GM12878 (cell line): Measurements from ENCODE around the gene DCDC1.

ENCODE experiments used
- BHLHE40 ChIP-seq, 2 experiments: fragments of 450-650 bp in 1 of 2; IDR thresholded peaks; 2 replicates each; pipeline ENCODE4 v1.6.1; 2011 to 2017; ENCODE audit warnings: low read depth in 2 of 2, borderline replicate concordance in 1 of 2, improper control_type of control experiment in 1 of 2, low read length in 1 of 2, mild to moderate bottlenecking in 1 of 2
- BRCA1 ChIP-seq: IDR thresholded peaks from 2 replicates; pipeline ENCODE4 v1.6.1; 2011; ENCODE audit warnings: low read depth, low read length, improper control_type of control experiment
- CEBPZ ChIP-seq: fragments of 150-350 bp; IDR thresholded peaks from 2 replicates; pipeline ENCODE4 v1.6.1; 2016; ENCODE audit warnings: low read depth, low read length
- CHD2 ChIP-seq: IDR thresholded peaks from 2 replicates; pipeline ENCODE4 v1.6.1; 2011; ENCODE audit warnings: low read depth, low read length, improper control_type of control experiment, borderline replicate concordance
- EP300 ChIP-seq, 2 experiments: fragments of 150-350 bp in 1 of 2; IDR thresholded peaks; 2 replicates each; pipeline ENCODE4 v1.6.1; 2011 to 2012; ENCODE audit warnings: low read depth in 2 of 2, low read length in 2 of 2, borderline replicate concordance in 1 of 2, improper control_type of control experiment in 1 of 2, inconsistent platforms in 1 of 2; ENCODE audit not compliant: control insufficient read depth in 1 of 2
- ETV6 ChIP-seq, 2 experiments: fragments of 450-650 bp in 1 of 2; IDR thresholded peaks in 1 of 2; conservative IDR thresholded peaks in 1 of 2; 2 replicates each; pipeline ENCODE4 v1.6.1; 2014; ENCODE audit warnings: antibody characterized with exemption in 1 of 2, borderline replicate concordance in 1 of 2, low read depth in 1 of 2, mild to moderate bottlenecking in 1 of 2, moderate library complexity in 1 of 2
- JUNB ChIP-seq: IDR thresholded peaks from 2 replicates; pipeline ENCODE4 v1.6.1; 2016; ENCODE audit warnings: antibody characterized with exemption, mild to moderate bottlenecking
- JUND ChIP-seq: IDR thresholded peaks from 2 replicates; pipeline ENCODE4 v1.6.1; 2012; ENCODE audit warnings: low read depth, mild to moderate bottlenecking, low read length, improper control_type of control experiment, moderate library complexity
- MXI1 ChIP-seq: fragments of 150-350 bp; IDR thresholded peaks from 2 replicates; pipeline ENCODE4 v1.6.1; 2011; ENCODE audit warnings: low read depth, mild to moderate bottlenecking, inconsistent platforms, low read length, improper control_type of control experiment
- PBX3 ChIP-seq: IDR thresholded peaks from 2 replicates; pipeline ENCODE4 v1.6.1; 2011; ENCODE audit warnings: mild to moderate bottlenecking, low read depth, low read length, moderate library complexity; ENCODE audit not compliant: insufficient replicate concordance
- RAD51 ChIP-seq: fragments of 450-650 bp; IDR thresholded peaks from 2 replicates; pipeline ENCODE4 v1.6.1; 2016; ENCODE audit warnings: moderate library complexity, mild to moderate bottlenecking, inconsistent platforms
- RFX5 ChIP-seq: IDR thresholded peaks from 2 replicates; pipeline ENCODE4 v1.6.1; 2011; ENCODE audit warnings: low read depth, low read length, improper control_type of control experiment
- TAF1 ChIP-seq: IDR thresholded peaks from 2 replicates; pipeline ENCODE4 v1.6.1; 2011; ENCODE audit warnings: mild to moderate bottlenecking, low read depth, low read length, borderline replicate concordance

GRCh38 chr11:30908857-30909256 is 460.7 kb downstream of the DCDC1 start:
- no peak for TF ChIP-seq RFX5
- no peak for TF ChIP-seq MXI1
- no peak for TF ChIP-seq CEBPZ
- TF ChIP-seq JUNB, result no peak
- no peak for TF ChIP-seq CHD2
- no peak for TF ChIP-seq BRCA1
- TF ChIP-seq ETV6 (conservative IDR thresholded peaks at IDR 0.05 in 1 of 2, IDR thresholded peaks at IDR 0.05 in 1 of 2; ENCODE audit: borderline replicate concordance in 1 of 2, low read depth in 1 of 2), result no peak
- no peak for TF ChIP-seq RAD51
- TF ChIP-seq EP300 (IDR thresholded peaks at IDR 0.05; ENCODE audit: borderline replicate concordance in 1 of 2, control insufficient read depth in 1 of 2, low read depth in 2 of 2, low read length in 2 of 2), result no peak
- TF ChIP-seq PBX3, result no peak
- no peak for TF ChIP-seq JUND
- no peak for TF ChIP-seq TAF1
- TF ChIP-seq BHLHE40 (IDR thresholded peaks at IDR 0.05; ENCODE audit: borderline replicate concordance in 1 of 2, low read depth in 2 of 2, low read length in 1 of 2), result no peak
